SU-DHL-6 (cell line): ENCODE measurements around the gene MYOZ3.

ENCODE experiments used
- H2AFZ ChIP-seq: fragments of 200-600 bp; sonication (generic); 2 replicates; pipeline ENCODE4 v1.6.1; 2014; ENCODE audit warnings: low read depth, mild to moderate bottlenecking, moderate library complexity, mixed read lengths, antibody characterized with exemption, low read length; ENCODE audit not compliant: severe bottlenecking
- H3F3A ChIP-seq: fragments of 200-600 bp; shearing (Covaris generic); 2 replicates; pipeline ENCODE4 v1.6.0; 2016; ENCODE audit warnings: antibody characterized with exemption, mild to moderate bottlenecking; ENCODE audit not compliant: insufficient read depth
- H3K27ac ChIP-seq: fragments of 200-600 bp; sonication (generic); 2 replicates; pipeline ENCODE4 v1.5.1; 2016; ENCODE audit warnings: low read depth, mild to moderate bottlenecking, low read length, moderate library complexity, mixed read lengths
- H3K27me3 ChIP-seq: fragments of 200-600 bp; sonication (generic), shearing (Covaris generic); 2 replicates; pipeline ENCODE4 v1.6.0; 2014; ENCODE audit warnings: mild to moderate bottlenecking, low read length
- H3K36me3 ChIP-seq: fragments of 200-600 bp; sonication (generic); 2 replicates; pipeline ENCODE4 v1.6.1; 2014; ENCODE audit warnings: mild to moderate bottlenecking, low read length, mixed read lengths
- H3K4me2 ChIP-seq: fragments of 300-600, 200-600 bp; shearing (Covaris generic), sonication (generic); 2 replicates; pipeline ENCODE4 v1.6.0; 2014; ENCODE audit warnings: low read length, low read depth, mild to moderate bottlenecking; ENCODE audit not compliant: poor library complexity, severe bottlenecking
- H3K4me3 ChIP-seq: fragments of 200-600 bp; sonication (generic); 2 replicates; pipeline ENCODE4 v1.5.1; 2014; ENCODE audit warnings: antibody characterized with exemption, low read length, mild to moderate bottlenecking, mixed read lengths; ENCODE audit not compliant: insufficient read depth, poor library complexity, severe bottlenecking
- H3K79me2 ChIP-seq: fragments of 200-600 bp; sonication (generic); 2 replicates; pipeline ENCODE4 v1.6.1; 2014; ENCODE audit warnings: mild to moderate bottlenecking, low read length, moderate library complexity; ENCODE audit not compliant: insufficient read depth
- H3K9ac ChIP-seq: fragments of 200-600 bp; sonication (generic); 2 replicates; pipeline ENCODE4 v1.7.0; 2014; ENCODE audit warnings: mild to moderate bottlenecking, low read length
- H3K9me2 ChIP-seq: fragments of 200-600 bp; sonication (generic); replicated peaks from 2 replicates; pipeline ENCODE4 v1.6.1; 2014; ENCODE audit warnings: low read length; ENCODE audit not compliant: insufficient read depth
- H3K9me3 ChIP-seq: fragments of 200-600 bp; sonication (generic); 2 replicates; pipeline ENCODE4 v1.6.1; 2014; ENCODE audit warnings: low read length, mixed read lengths; ENCODE audit not compliant: insufficient read depth
- H4K20me1 ChIP-seq: fragments of 200-600 bp; sonication (generic); 2 replicates; pipeline ENCODE4 v1.6.1; 2014; ENCODE audit warnings: low read depth, mild to moderate bottlenecking, antibody characterized with exemption, low read length, moderate library complexity, mixed read lengths
- EZH2phosphoT487 ChIP-seq: fragments of 200-600 bp; sonication (generic), shearing (Covaris generic); conservative IDR thresholded peaks from 2 replicates; pipeline ENCODE4 v1.6.1; 2018; ENCODE audit warnings: mild to moderate bottlenecking, antibody characterized with exemption, low read length, moderate library complexity, mixed read lengths
- TF ChIP-seq, protein P1 (sequence below): fragments of 200-600 bp; sonication (generic); IDR thresholded peaks from one replicate; pipeline ENCODE4 v1.5.1; 2017; ENCODE audit warnings: antibody characterized with exemption, mild to moderate bottlenecking, low read length, moderate library complexity; ENCODE audit not compliant: insufficient read depth, poor library complexity, severe bottlenecking

MYOZ3 gene

DNA sequence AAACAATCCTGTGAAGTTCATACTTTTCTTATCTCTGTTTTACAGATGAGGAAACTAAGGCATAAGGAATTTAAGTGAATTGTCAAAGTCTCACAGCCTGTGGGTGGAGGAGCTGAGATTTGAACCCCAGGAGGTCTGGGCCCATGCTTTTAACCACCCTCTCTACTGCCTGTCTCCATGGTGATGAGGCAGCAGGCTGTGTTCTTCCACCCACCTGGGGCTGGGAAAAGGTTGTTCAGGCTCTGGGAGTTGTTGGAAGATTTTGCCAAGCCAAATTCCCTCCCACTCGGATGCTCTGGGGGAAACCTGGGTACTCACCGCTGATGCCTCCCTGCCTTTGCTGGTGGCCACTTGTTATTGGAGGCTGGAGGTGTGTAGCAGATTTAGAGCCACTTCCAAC is 38.9 kb upstream of the MYOZ3 start:
- Histone ChIP-seq H3K79me2 (no peaks in the 10 kb centered on the region), H3K9me3 (no peaks in the 10 kb centered on the region), H3K27me3 (0 out of 2 replicates have a peak, but pooled peaks cover 2% of the 10 kb centered on the region), H3K9ac (no peak overlapping the region), H2AFZ (no peak overlapping the region), H3F3A (no peaks in the 10 kb centered on the region), H3K27ac (no peak overlapping the region), H3K9me2 (no peaks in the 10 kb centered on the region), H3K4me2 (no peak overlapping the region), H3K36me3 (no peaks in the 10 kb centered on the region), H4K20me1 (no peaks in the 10 kb centered on the region), H3K4me3 (no peak overlapping the region)
- TF ChIP-seq EZH2phosphoT487: no peak
- TF ChIP-seq, protein P1, sequence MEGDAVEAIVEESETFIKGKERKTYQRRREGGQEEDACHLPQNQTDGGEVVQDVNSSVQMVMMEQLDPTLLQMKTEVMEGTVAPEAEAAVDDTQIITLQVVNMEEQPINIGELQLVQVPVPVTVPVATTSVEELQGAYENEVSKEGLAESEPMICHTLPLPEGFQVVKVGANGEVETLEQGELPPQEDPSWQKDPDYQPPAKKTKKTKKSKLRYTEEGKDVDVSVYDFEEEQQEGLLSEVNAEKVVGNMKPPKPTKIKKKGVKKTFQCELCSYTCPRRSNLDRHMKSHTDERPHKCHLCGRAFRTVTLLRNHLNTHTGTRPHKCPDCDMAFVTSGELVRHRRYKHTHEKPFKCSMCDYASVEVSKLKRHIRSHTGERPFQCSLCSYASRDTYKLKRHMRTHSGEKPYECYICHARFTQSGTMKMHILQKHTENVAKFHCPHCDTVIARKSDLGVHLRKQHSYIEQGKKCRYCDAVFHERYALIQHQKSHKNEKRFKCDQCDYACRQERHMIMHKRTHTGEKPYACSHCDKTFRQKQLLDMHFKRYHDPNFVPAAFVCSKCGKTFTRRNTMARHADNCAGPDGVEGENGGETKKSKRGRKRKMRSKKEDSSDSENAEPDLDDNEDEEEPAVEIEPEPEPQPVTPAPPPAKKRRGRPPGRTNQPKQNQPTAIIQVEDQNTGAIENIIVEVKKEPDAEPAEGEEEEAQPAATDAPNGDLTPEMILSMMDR: no peak

GRCh38 chr5:150623152-150623877 is 37.7 kb upstream of the MYOZ3 start:
- H3K9ac ChIP-seq: no peak overlapping the region
- no peak overlapping the region for H3K27ac ChIP-seq
- H3K4me2 ChIP-seq: no peak overlapping the region

DNA sequence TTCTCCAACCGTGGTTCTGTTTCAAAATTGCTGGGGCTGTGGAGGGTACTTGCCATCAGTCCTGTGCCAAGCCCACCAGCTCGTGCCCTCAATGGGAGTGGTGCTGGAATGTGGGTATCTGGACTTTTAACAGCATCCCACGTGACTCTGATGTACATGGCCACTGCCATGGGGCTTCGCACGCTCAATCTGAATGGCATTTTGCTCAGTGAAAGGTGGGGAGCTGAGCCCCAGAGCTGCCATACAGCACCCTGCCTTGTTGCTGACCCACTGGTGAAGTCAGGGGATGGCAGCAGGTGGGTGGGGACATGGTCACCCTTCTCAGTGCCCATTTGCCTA is 37.2 kb upstream of the MYOZ3 start:
- Histone ChIP-seq H3K4me3 (no peak overlapping the region), H3K27ac (no peak overlapping the region), H4K20me1 (no peaks in the 10 kb centered on the region), H3F3A (no peaks in the 10 kb centered on the region), H3K27me3 (0 out of 2 replicates have a peak, but pooled peaks cover 2% of the 10 kb centered on the region), H3K4me2 (no peak overlapping the region), H3K36me3 (no peaks in the 10 kb centered on the region), H3K9ac (no peak overlapping the region), H3K79me2 (no peaks in the 10 kb centered on the region), H3K9me3 (no peaks in the 10 kb centered on the region), H3K9me2 (no peaks in the 10 kb centered on the region), H2AFZ (no peak overlapping the region)
- TF ChIP-seq EZH2phosphoT487: no peak
- TF ChIP-seq, protein P1: no peak

More at GRCh38 chr5:150623152-150623877, 37.7 kb upstream of the MYOZ3 start:
- Histone ChIP-seq H3K9me2 (no peaks in the 10 kb centered on the region), H3K9me3 (no peaks in the 10 kb centered on the region), H4K20me1 (no peaks in the 10 kb centered on the region), H2AFZ (no peak overlapping the region), H3K4me3 (no peak overlapping the region), H3K36me3 (no peaks in the 10 kb centered on the region), H3K27me3 (0 out of 2 replicates have a peak, but pooled peaks cover 2% of the 10 kb centered on the region), H3K79me2 (no peaks in the 10 kb centered on the region), H3F3A (no peaks in the 10 kb centered on the region)
- TF ChIP-seq EZH2phosphoT487: no peak
- TF ChIP-seq, protein P1: no peak
